HepG2 (cell line): ENCODE data around the gene SPON1. TPM values are rescaled to one million over a fixed set of nuclear protein-coding genes. Genes with fewer than 3 reads are reported as not detected.

Source experiments
- ATAC-seq: fragments of 200-7000 bp; cut with Tn5 transposase; 3 replicates; pipeline ENCODE4 v1.9.1; 2020; ENCODE audit warnings: mild to moderate bottlenecking, moderate library complexity
- BruUV-seq: library from RNA; stranded (reverse); fragments of 400-500 nt; replicated peaks from 2 replicates; lab custom pipeline; 2021; lab: Mats Ljungman, UMichigan
- CTCF ChIA-PET: fragments of 300-600 bp; formaldehyde crosslinking; extraction: SDS; loops from one replicate; lab custom pipeline; 2021; ENCODE audit warnings: low total read pairs, inconsistent platforms, low intra/inter-chr PET ratio; lab: Yijun Ruan, JAX
- POLR2A ChIA-PET: fragments of 350-600 bp; sonication (Branson Sonifier 250); formaldehyde crosslinking; loops from one replicate; lab custom pipeline; 2020; ENCODE audit warnings: antibody characterized with exemption, inconsistent platforms; lab: Yijun Ruan, JAX
- DNase-seq: peaks from one replicate; pipeline ENCODE4 v3.0.0-alpha.2; 2015; ENCODE audit warnings: low spot score
- FAIRE-seq: peaks from 3 replicates; lab custom pipeline; 2011; peaks lifted over from hg19 to GRCh38; lab: Jason Lieb, UNC
- H2AFZ ChIP-seq: one replicate; pipeline ENCODE4 v1.6.1; 2011; ENCODE audit warnings: low read length, inconsistent platforms
- H3K27ac ChIP-seq: fragments of 300-600 bp; 3 replicates; pipeline ENCODE4 v1.8.0; 2011; ENCODE audit warnings: mixed run types, mild to moderate bottlenecking, mixed read lengths, low read length, inconsistent platforms; ENCODE audit not compliant: insufficient read depth; ENCODE audit errors: extremely low read length
- H3K27me3 ChIP-seq, 2 experiments: fragments of 200-600 bp in 1 of 2; 2 replicates in 1 of 2; 3 replicates in 1 of 2; pipeline versions ENCODE4 v1.6.0 to v1.8.0; 2011; ENCODE audit warnings: low read length in 2 of 2, mild to moderate bottlenecking in 2 of 2, moderate library complexity in 2 of 2, inconsistent platforms in 1 of 2; ENCODE audit not compliant: insufficient read depth in 2 of 2, control insufficient read depth in 1 of 2
- H3K36me3 ChIP-seq, 2 experiments: fragments of 200-600 bp in 1 of 2; replicated peaks in 1 of 2; 2 replicates in 1 of 2; 3 replicates in 1 of 2; pipeline versions ENCODE4 v1.5.1 to v1.8.0; 2011; ENCODE audit warnings: low read length in 2 of 2, inconsistent platforms in 1 of 2; ENCODE audit not compliant: insufficient read depth in 2 of 2, control insufficient read depth in 1 of 2
- H3K4me1 ChIP-seq: 2 replicates; pipeline ENCODE4 v1.5.1; 2012; ENCODE audit warnings: low read length, inconsistent platforms; ENCODE audit not compliant: insufficient read depth
- H3K4me2 ChIP-seq: 2 replicates; pipeline ENCODE4 v1.6.0; 2011; ENCODE audit warnings: low read depth, low read length, inconsistent platforms
- H3K4me3 ChIP-seq, 3 experiments: fragments of 200-600 bp in 1 of 3; sonication (generic), shearing (Covaris generic) in 1 of 3; replicated peaks in 1 of 3; 2 replicates each; pipeline ENCODE4 v1.5.1; 2011 to 2016; ENCODE audit warnings: low read length in 3 of 3, inconsistent platforms in 2 of 3, low read depth in 2 of 3, mild to moderate bottlenecking in 2 of 3, control low read depth in 1 of 3, mixed read lengths in 1 of 3; ENCODE audit not compliant: insufficient read depth in 1 of 3
- H3K79me2 ChIP-seq: one replicate; pipeline ENCODE4 v1.6.1; 2011; ENCODE audit warnings: low read length, inconsistent platforms; ENCODE audit not compliant: insufficient read depth
- H3K9ac ChIP-seq: 2 replicates; pipeline ENCODE4 v1.6.0; 2011; ENCODE audit warnings: mild to moderate bottlenecking, low read depth, low read length, inconsistent platforms; ENCODE audit not compliant: insufficient read depth
- H3K9me3 ChIP-seq: 2 replicates; pipeline ENCODE4 v1.5.1; 2012; ENCODE audit warnings: mild to moderate bottlenecking, low read length
- H4K20me1 ChIP-seq: 2 replicates; pipeline ENCODE4 v1.6.0; 2011; ENCODE audit warnings: inconsistent platforms, mild to moderate bottlenecking, low read length, moderate library complexity; ENCODE audit not compliant: insufficient read depth
- ETV5 ChIP-seq: IDR thresholded peaks from 2 replicates; pipeline ENCODE4 v1.6.1; 2018; ENCODE audit warnings: missing biosample characterization, missing genetic modification reagents, inconsistent platforms, borderline replicate concordance
- FOXA1 ChIP-seq, 2 experiments: fragments of 450-650 bp in 1 of 2; sonication (generic) in 1 of 2; formaldehyde crosslinking in 1 of 2; IDR thresholded peaks; 2 replicates each; pipeline versions ENCODE4 v1.4.0 to v1.6.1; 2016 to 2020; ENCODE audit warnings: missing genetic modification reagents in 1 of 2
- FOXP1 ChIP-seq, 2 experiments: fragments of 450-650 bp in 1 of 2; IDR thresholded peaks; 2 replicates each; pipeline ENCODE4 v1.6.1; 2017 to 2018; ENCODE audit warnings: antibody characterized with exemption in 1 of 2
- KDM4B ChIP-seq: sonication (generic); formaldehyde crosslinking; IDR thresholded peaks from 2 replicates; pipeline ENCODE4 v1.4.0; 2020; ENCODE audit warnings: missing genetic modification reagents
- NFYB ChIP-seq: sonication (generic); formaldehyde crosslinking; IDR thresholded peaks from 2 replicates; pipeline ENCODE4 v1.4.0; 2020; ENCODE audit warnings: missing genetic modification reagents
- NRL ChIP-seq: sonication (generic); formaldehyde crosslinking; IDR thresholded peaks from 2 replicates; pipeline ENCODE4 v1.5.0; 2020; ENCODE audit warnings: missing genetic modification reagents, mild to moderate bottlenecking, moderate library complexity, borderline replicate concordance
- RBM39 ChIP-seq: fragments of 200-400 bp; formaldehyde crosslinking; IDR thresholded peaks from one replicate; pipeline ENCODE4 v1.6.1; 2018; ENCODE audit warnings: antibody characterized with exemption, mild to moderate bottlenecking, low read depth, low read length; ENCODE audit not compliant: poor library complexity, severe bottlenecking
- SMYD3 ChIP-seq: sonication (generic); formaldehyde crosslinking; IDR thresholded peaks from 2 replicates; pipeline ENCODE4 v1.8.1; 2023; ENCODE audit warnings: mild to moderate bottlenecking, missing genetic modification reagents
- SP2 ChIP-seq: sonication (generic); formaldehyde crosslinking; IDR thresholded peaks from 2 replicates; pipeline ENCODE4 v1.5.1; 2020; ENCODE audit warnings: mild to moderate bottlenecking, missing genetic modification reagents
- STAG1 ChIP-seq: sonication (generic); formaldehyde crosslinking; IDR thresholded peaks from 2 replicates; pipeline ENCODE4 v1.4.0; 2020; ENCODE audit warnings: missing genetic modification reagents
- ZMYM3 ChIP-seq: sonication (generic); formaldehyde crosslinking; IDR thresholded peaks from 2 replicates; pipeline ENCODE4 v1.5.1; 2020; ENCODE audit warnings: mild to moderate bottlenecking, missing genetic modification reagents
- ZNF256 ChIP-seq: sonication (generic); formaldehyde crosslinking; conservative IDR thresholded peaks from 2 replicates; pipeline ENCODE4 v1.4.0; 2020; ENCODE audit warnings: missing genetic modification reagents
- ZNF317 ChIP-seq: sonication (generic); formaldehyde crosslinking; IDR thresholded peaks from 2 replicates; pipeline ENCODE4 v1.5.0; 2020; ENCODE audit warnings: mild to moderate bottlenecking, missing genetic modification reagents
- ZNF34 ChIP-seq: sonication (generic); formaldehyde crosslinking; IDR thresholded peaks from 2 replicates; pipeline ENCODE4 v1.4.0; 2020; ENCODE audit warnings: mild to moderate bottlenecking, missing genetic modification reagents, borderline replicate concordance
- ZNF563 ChIP-seq: sonication (generic); formaldehyde crosslinking; IDR thresholded peaks from 2 replicates; pipeline ENCODE4 v1.8.0; 2022; ENCODE audit warnings: mild to moderate bottlenecking, moderate library complexity, missing genetic modification reagents
- ZNF672 ChIP-seq: sonication (generic); formaldehyde crosslinking; IDR thresholded peaks from 2 replicates; pipeline ENCODE4 v1.8.1; 2022; ENCODE audit warnings: missing genetic modification reagents
- WGBS: methylation state at CpG from one replicate; pipeline ENCODE4 v1.1.6; 2017; ENCODE audit warnings: low lambda C conversion rate; 5-methylcytosine and 5-hydroxymethylcytosine counted together
- in situ Hi-C: cut with HindIII; loops from 2 replicates; pipeline ENCODE4 v1.10.0; 2017; ENCODE audit warnings: low pct_unique_long_range_greater_than_20kb; ENCODE audit not compliant: extremely low pct_ligation_motif_present
- intact Hi-C: fragments of 100-400 bp; cut with micrococcal nuclease; formaldehyde crosslinking; loops from one replicate; pipeline ENCODE4 v1.10.0; 2022; ENCODE audit not compliant: unreplicated experiment
- polyA plus RNA-seq, 8 experiments: library from polyadenylated mRNA; depleted of rRNA in 3 of 8; stranded (reverse) in 7 of 8; unstranded in 1 of 8; fragments of >200 nt; fragmentation: Illumina TruSeq in 4 of 8; extraction: Trizol in 4 of 8; gene quantifications; 2 replicates each; pipeline versions ENCODE4 v1.2.1 to v1.2.3, GENCODE V29; 2011 to 2016; ENCODE audit warnings: low read depth in 4 of 8, missing spikeins in 1 of 8, mixed read lengths in 1 of 8; ENCODE audit not compliant: insufficient read depth in 1 of 8
- total RNA-seq, 5 experiments: library from RNA; depleted of rRNA; stranded (reverse); fragments of >200 nt; fragmentation: Illumina TruSeq; extraction: Trizol; gene quantifications; 2 replicates each; pipeline ENCODE4 v1.2.3, GENCODE V29; 2016; ENCODE audit warnings: low read depth in 1 of 5
- TF ChIP-seq, protein P1 (sequence below): sonication (generic); formaldehyde crosslinking; conservative IDR thresholded peaks from 2 replicates; pipeline ENCODE4 v1.8.0; 2022; ENCODE audit warnings: missing genetic modification reagents
- TF ChIP-seq, protein P2 (sequence below): sonication (generic); formaldehyde crosslinking; IDR thresholded peaks from 2 replicates; pipeline ENCODE4 v1.4.0; 2020; ENCODE audit warnings: missing genetic modification reagents, borderline replicate concordance

The SPON1 gene
- total and polyA plus RNA-seq, 2 of the 13 experiments (the other 11 are each of a cell fraction or from before 2014, with no cell fraction given) = not detected

DNA sequence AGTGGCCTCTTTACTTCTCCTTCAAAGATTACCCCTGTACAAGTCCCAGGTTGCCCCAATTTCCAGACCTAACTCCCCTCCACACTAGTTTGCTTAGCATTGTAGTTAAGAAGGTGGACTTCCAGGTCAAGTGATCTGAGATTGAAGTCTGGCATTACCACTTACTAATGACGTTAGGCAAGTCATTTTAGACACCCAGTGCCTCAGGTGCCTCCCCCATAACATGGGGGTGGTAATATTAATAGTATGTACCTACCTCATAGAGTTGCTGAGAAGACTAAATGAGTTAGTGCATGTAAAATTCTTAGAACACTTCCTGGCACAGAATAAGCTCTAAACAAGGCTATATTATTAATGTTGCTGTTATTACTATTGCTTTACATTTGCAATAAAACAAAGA lies 93.4 kb downstream of the SPON1 start:
- ChIA-PET POLR2A (no interaction called here), CTCF (no interaction called here)
- Histone ChIP-seq H3K9me3 (no peaks in the 10 kb centered on the region), H3K36me3 (no peaks in the 10 kb centered on the region), H3K9ac (no peak overlapping the region), H3K4me1 (no peaks in the 10 kb centered on the region), H2AFZ (no peak overlapping the region), H3K27me3 (0 out of 5 replicates have a peak, but pooled peaks cover 0 to 3% of the 10 kb centered on the region in 2 experiments), H3K4me2 (no peak overlapping the region), H3K4me3 (no peak overlapping the region), H3K27ac (no peak overlapping the region), H4K20me1 (no peaks in the 10 kb centered on the region), H3K79me2 (no peaks in the 10 kb centered on the region)
- no TSS peak for BruUV-seq
- no peak for ATAC-seq
- intact Hi-C loops = no loop called here
- 0% methylated on average over 1 of the region's 1 CpG for WGBS
- in situ Hi-C loops = no loop called here
- FAIRE-seq = no peak
- DNase-seq = no peak
- TF ChIP-seq ZNF317 (CRISPR knock-in tag) (no peak), KDM4B (CRISPR knock-in tag) (no peak), ETV5 (no peak), ZNF256 (CRISPR knock-in tag) (no peak), STAG1 (CRISPR knock-in tag) (no peak), ZNF672 (no peak), NFYB (CRISPR knock-in tag) (no peak), SP2 (CRISPR knock-in tag) (no peak), ZMYM3 (CRISPR knock-in tag) (no peak), ZNF563 (no peak), FOXP1 (IDR thresholded peaks at IDR 0.05) (no peak), FOXP1 (CRISPR knock-in tag; IDR thresholded peaks at IDR 0.05) (no peak), FOXA1 (IDR thresholded peaks at IDR 0.05) (no peak), FOXA1 (CRISPR knock-in tag; IDR thresholded peaks at IDR 0.05) (no peak), RBM39 (no peak), ZNF34 (CRISPR knock-in tag) (no peak), SMYD3 (CRISPR knock-in tag) (no peak), NRL (no peak)
- TF ChIP-seq, protein P1, sequence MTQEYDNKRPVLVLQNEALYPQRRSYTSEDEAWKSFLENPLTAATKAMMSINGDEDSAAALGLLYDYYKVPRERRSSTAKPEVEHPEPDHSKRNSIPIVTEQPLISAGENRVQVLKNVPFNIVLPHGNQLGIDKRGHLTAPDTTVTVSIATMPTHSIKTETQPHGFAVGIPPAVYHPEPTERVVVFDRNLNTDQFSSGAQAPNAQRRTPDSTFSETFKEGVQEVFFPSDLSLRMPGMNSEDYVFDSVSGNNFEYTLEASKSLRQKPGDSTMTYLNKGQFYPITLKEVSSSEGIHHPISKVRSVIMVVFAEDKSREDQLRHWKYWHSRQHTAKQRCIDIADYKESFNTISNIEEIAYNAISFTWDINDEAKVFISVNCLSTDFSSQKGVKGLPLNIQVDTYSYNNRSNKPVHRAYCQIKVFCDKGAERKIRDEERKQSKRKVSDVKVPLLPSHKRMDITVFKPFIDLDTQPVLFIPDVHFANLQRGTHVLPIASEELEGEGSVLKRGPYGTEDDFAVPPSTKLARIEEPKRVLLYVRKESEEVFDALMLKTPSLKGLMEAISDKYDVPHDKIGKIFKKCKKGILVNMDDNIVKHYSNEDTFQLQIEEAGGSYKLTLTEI (CRISPR knock-in tag) = no peak
- TF ChIP-seq, protein P2, sequence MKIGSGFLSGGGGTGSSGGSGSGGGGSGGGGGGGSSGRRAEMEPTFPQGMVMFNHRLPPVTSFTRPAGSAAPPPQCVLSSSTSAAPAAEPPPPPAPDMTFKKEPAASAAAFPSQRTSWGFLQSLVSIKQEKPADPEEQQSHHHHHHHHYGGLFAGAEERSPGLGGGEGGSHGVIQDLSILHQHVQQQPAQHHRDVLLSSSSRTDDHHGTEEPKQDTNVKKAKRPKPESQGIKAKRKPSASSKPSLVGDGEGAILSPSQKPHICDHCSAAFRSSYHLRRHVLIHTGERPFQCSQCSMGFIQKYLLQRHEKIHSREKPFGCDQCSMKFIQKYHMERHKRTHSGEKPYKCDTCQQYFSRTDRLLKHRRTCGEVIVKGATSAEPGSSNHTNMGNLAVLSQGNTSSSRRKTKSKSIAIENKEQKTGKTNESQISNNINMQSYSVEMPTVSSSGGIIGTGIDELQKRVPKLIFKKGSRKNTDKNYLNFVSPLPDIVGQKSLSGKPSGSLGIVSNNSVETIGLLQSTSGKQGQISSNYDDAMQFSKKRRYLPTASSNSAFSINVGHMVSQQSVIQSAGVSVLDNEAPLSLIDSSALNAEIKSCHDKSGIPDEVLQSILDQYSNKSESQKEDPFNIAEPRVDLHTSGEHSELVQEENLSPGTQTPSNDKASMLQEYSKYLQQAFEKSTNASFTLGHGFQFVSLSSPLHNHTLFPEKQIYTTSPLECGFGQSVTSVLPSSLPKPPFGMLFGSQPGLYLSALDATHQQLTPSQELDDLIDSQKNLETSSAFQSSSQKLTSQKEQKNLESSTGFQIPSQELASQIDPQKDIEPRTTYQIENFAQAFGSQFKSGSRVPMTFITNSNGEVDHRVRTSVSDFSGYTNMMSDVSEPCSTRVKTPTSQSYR (CRISPR knock-in tag) = no peak
